Tibial nerve (tissue), 4 donors: ENCODE data around the gene TENM3. TPM values are rescaled to one million over a fixed set of nuclear protein-coding genes. Genes with fewer than 3 reads are reported as not detected.

ENCODE experiments used
- DNase-seq, 2 donors: peaks; one replicate each; pipeline ENCODE4 v3.0.0-alpha.2; 2019; ENCODE audit warnings: low spot score in 2 of 2
- H3K27ac ChIP-seq, 4 donors: fragments of 200-600 bp; sonication (generic) in 3 of 4; one replicate each; pipeline ENCODE4 v1.5.1; 2017 to 2019; ENCODE audit warnings: mild to moderate bottlenecking in 1 of 4
- H3K27me3 ChIP-seq, 2 donors: fragments of 200-600 bp; sonication (generic) in 1 of 2; one replicate each; pipeline versions ENCODE4 v1.5.1 to v1.6.0; 2017 to 2019
- H3K36me3 ChIP-seq, 3 donors: fragments of 200-600 bp; sonication (generic); one replicate each; pipeline ENCODE4 v1.5.1; 2018 to 2019
- H3K4me1 ChIP-seq, 4 donors: fragments of 200-600 bp; sonication (generic) in 3 of 4; one replicate each; pipeline ENCODE4 v1.5.1; 2017 to 2019
- H3K4me3 ChIP-seq, 4 donors: fragments of 200-600 bp; sonication (generic) in 3 of 4; one replicate each; pipeline ENCODE4 v1.5.1; 2017 to 2019; ENCODE audit warnings: mild to moderate bottlenecking in 1 of 4, moderate library complexity in 1 of 4
- H3K9me3 ChIP-seq, 4 donors: fragments of 200-600 bp; sonication (generic) in 3 of 4; one replicate each; pipeline ENCODE4 v1.5.1; 2017 to 2019
- EP300 ChIP-seq, 2 donors: sonication (generic); formaldehyde crosslinking; IDR thresholded peaks; one replicate each; pipeline ENCODE4 v1.6.1; 2017; ENCODE audit warnings: antibody characterized with exemption in 2 of 2, mild to moderate bottlenecking in 1 of 2
- POLR2A ChIP-seq, 2 donors: fragments of 450-650 bp; IDR thresholded peaks; one replicate each; pipeline ENCODE4 v1.6.1; 2017; ENCODE audit warnings: antibody characterized with exemption in 2 of 2, mild to moderate bottlenecking in 2 of 2, moderate library complexity in 2 of 2
- WGBS, 2 donors: methylation state at CpG; one replicate each; pipeline ENCODE4 v1.1.5; 2018; 5-methylcytosine and 5-hydroxymethylcytosine counted together
- total RNA-seq, 4 donors: library from RNA; depleted of rRNA; stranded (reverse); fragments of >200 nt; gene quantifications; one replicate each; pipeline ENCODE4 v1.1.0, GENCODE V29; 2016
- TF ChIP-seq, protein P1 (sequence below), 5 experiments: fragments of 200-600 bp in 3 of 5; fragments of 450-650 bp in 2 of 5; sonication (generic) in 3 of 5; IDR thresholded peaks; one replicate each; pipeline ENCODE4 v1.5.1; 2016 to 2019; ENCODE audit warnings: antibody characterized with exemption in 5 of 5, mild to moderate bottlenecking in 3 of 5, moderate library complexity in 2 of 5

The TENM3 gene
- total RNA-seq, 4 donors from 2014 or later, result 19.0 to 60.5 (median 29.4) TPM

DNA sequence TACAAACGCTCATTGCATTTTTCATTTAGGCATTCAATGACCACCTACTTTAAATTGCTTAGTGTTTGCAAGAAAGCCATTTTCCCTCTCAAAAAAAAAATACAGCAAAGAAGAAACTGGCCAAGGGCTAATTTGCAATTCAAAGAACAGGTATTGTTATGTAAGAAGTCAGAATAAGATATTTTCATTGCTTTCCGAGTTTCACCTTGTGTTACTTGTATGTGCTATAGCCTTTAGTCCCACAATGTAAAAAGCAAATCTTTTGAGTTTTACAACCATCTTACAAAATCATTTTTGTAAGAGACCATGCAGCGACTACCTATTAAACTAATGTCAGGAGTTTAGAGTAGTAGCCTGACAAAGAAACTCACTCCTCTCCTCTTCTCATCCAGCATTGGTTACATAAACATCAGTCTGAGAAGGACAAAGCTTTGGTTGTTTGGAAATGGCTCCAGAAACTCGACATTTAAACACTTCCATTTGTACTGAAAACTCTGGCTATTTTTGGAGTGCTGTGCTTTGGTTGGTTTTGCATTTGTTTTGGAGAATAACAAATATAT lies 15.3 kb downstream of the TENM3 start:
- no peaks in the 10 kb centered on the region for H3K36me3 ChIP-seq
- DNase-seq, result no peak
- no peak for TF ChIP-seq POLR2A (IDR thresholded peaks at IDR 0.05)
- no peak for TF ChIP-seq EP300 (IDR thresholded peaks at IDR 0.05)
- TF ChIP-seq, protein P1, sequence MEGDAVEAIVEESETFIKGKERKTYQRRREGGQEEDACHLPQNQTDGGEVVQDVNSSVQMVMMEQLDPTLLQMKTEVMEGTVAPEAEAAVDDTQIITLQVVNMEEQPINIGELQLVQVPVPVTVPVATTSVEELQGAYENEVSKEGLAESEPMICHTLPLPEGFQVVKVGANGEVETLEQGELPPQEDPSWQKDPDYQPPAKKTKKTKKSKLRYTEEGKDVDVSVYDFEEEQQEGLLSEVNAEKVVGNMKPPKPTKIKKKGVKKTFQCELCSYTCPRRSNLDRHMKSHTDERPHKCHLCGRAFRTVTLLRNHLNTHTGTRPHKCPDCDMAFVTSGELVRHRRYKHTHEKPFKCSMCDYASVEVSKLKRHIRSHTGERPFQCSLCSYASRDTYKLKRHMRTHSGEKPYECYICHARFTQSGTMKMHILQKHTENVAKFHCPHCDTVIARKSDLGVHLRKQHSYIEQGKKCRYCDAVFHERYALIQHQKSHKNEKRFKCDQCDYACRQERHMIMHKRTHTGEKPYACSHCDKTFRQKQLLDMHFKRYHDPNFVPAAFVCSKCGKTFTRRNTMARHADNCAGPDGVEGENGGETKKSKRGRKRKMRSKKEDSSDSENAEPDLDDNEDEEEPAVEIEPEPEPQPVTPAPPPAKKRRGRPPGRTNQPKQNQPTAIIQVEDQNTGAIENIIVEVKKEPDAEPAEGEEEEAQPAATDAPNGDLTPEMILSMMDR (IDR thresholded peaks at IDR 0.05), result no peak
- no peaks in the 10 kb centered on the region for H3K27me3 ChIP-seq
- H3K4me1 ChIP-seq, result peaks cover 0 to 10% (median 0%) of the 10 kb centered on the region in 4 donors
- 34 to 41% methylated on average over 4 of the region's 4 CpGs for WGBS, 2 donors
- H3K9me3 ChIP-seq, result no peaks in the 10 kb centered on the region
- H3K4me3 ChIP-seq, result no peak overlapping the region
- H3K27ac ChIP-seq, result no peak overlapping the region

DNA sequence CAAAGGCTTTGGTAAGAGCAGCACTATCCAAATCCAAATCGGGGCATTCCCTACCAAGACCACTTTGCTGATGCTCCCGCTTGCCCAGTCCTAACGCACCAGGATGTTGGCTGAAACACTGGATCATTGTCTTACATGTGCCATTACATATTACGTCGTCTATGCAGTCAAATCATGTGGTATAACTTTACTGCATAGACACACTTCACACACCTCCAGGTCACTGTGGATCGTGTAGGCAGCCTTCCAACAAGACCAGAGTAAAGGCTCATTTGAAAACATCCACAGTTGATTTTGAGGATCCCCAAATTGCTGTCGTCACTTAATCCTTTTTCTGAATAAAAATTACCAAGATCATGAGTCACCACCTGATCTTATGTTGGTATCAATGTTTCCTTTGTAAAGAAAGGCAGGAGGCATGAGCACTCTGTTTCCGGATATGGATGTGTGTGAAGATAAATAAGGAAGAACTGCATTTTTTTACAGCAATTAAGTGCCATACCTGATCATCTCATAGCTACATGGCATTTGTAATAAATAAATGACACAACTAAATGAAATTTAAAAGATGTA lies 18.5 kb downstream of the TENM3 start:
- Histone ChIP-seq H3K27ac (no peak overlapping the region), H3K9me3 (no peaks in the 10 kb centered on the region), H3K4me3 (no peak overlapping the region), H3K27me3 (no peaks in the 10 kb centered on the region), H3K36me3 (no peaks in the 10 kb centered on the region), H3K4me1 (peaks cover 0 to 10% (median 0%) of the 10 kb centered on the region in 4 donors)
- TF ChIP-seq POLR2A (IDR thresholded peaks at IDR 0.05) (no peak), EP300 (IDR thresholded peaks at IDR 0.05) (no peak)
- TF ChIP-seq, protein P1 (IDR thresholded peaks at IDR 0.05), result no peak
- 86% methylated on average over 8 of the region's 8 CpGs for WGBS, 2 donors
- no peak for DNase-seq

DNA sequence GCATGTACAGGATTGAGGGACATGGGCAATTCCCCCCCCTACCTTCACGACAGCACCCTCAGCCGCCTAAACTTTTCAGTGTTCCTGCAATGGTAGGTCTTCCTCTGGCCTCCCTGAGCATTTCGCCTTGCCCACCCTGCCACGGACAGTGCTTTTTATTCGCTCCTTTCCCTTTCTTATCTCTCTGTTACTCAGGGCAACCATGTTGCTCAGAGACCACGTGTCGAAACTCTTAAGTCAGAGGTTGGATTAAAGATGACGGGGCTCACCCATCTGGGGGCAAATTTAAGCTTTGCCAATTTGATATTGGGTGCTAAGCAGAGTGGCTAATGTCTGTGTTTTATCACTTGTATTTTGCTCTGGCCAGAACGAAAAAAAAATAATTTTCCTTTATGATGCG lies 20.4 kb downstream of the TENM3 start:
- no peak overlapping the region for H3K4me3 ChIP-seq
- no peak for DNase-seq
- no peaks in the 10 kb centered on the region for H3K36me3 ChIP-seq
- TF ChIP-seq, protein P1 (IDR thresholded peaks at IDR 0.05), result no peak
- TF ChIP-seq POLR2A (IDR thresholded peaks at IDR 0.05) (no peak), EP300 (IDR thresholded peaks at IDR 0.05) (no peak)
- no peaks in the 10 kb centered on the region for H3K9me3 ChIP-seq
- H3K27ac ChIP-seq, result no peak overlapping the region
- H3K27me3 ChIP-seq, result no peaks in the 10 kb centered on the region
- 94 to 95% methylated on average over 10 of the region's 10 CpGs for WGBS, 2 donors
- peaks cover 0 to 2% (median 0%) of the 10 kb centered on the region in 4 donors for H3K4me1 ChIP-seq

DNA sequence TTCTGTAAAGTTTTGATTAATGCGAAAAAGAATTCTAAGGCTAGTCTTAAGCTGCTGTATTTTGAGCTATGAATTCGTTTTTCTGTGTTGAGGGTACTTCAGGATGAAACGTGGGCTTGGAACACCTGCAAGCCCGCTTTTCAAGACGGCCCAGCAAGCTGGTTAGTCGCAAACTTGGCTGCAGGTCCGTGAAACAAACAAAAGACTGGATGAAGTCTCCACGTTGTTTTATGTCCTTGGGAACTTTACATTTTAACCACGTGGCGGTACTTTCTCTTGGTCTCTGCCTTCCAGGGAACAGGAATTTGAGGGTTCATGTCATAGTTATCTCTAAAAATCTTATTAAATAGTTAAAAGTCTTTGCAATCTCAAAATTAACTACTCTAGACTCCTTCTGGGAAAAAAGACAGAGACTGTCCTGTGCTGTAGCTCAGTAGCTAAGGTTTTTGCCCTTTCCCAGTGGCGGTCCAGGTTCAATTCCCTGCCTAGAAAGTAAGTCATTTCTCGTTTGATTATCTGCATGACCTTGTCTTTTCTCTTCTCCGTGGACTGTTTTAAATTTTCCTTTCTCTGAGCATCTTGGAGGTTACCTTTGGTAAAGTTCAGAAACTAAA lies 21.0 kb downstream of the TENM3 start:
- H3K9me3 ChIP-seq, result no peaks in the 10 kb centered on the region
- no peak for TF ChIP-seq POLR2A (IDR thresholded peaks at IDR 0.05)
- TF ChIP-seq EP300 (IDR thresholded peaks at IDR 0.05), result no peak
- TF ChIP-seq, protein P1 (IDR thresholded peaks at IDR 0.05), result no peak
- H3K27ac ChIP-seq, result no peak overlapping the region
- 79 to 82% methylated on average over 13 of the region's 13 CpGs for WGBS, 2 donors
- H3K36me3 ChIP-seq, result no peaks in the 10 kb centered on the region
- no peaks in the 10 kb centered on the region for H3K4me1 ChIP-seq
- no peaks in the 10 kb centered on the region for H3K27me3 ChIP-seq
- H3K4me3 ChIP-seq, result no peak overlapping the region
- no peak for DNase-seq

DNA sequence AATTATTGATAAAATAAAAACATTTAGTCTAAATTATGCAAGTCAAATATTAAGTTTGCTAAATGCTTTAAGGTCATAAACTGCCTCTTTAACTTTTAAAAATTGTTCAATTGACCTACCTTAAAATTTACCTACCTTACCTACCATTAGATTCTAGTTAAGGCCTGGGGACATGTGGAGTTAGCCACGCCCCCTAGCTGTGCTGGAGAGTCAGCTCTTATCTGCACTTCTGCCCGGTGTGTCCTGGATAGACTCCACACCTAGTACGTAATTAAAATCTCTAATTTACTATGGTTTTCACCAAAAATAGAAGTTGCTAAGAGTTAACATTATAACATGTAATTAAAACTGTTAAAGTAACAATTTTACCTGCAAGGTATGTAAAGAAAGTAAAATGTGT lies 22.7 kb downstream of the TENM3 start:
- H3K9me3 ChIP-seq, result no peaks in the 10 kb centered on the region
- WGBS, 2 donors, result 77 to 88% methylated on average over 3 of the region's 3 CpGs
- H3K27ac ChIP-seq, result no peak overlapping the region
- H3K4me1 ChIP-seq, result no peaks in the 10 kb centered on the region
- H3K36me3 ChIP-seq, result no peaks in the 10 kb centered on the region
- TF ChIP-seq, protein P1 (IDR thresholded peaks at IDR 0.05), result no peak
- no peak for TF ChIP-seq EP300 (IDR thresholded peaks at IDR 0.05)
- no peak for TF ChIP-seq POLR2A (IDR thresholded peaks at IDR 0.05)
- no peak overlapping the region for H3K4me3 ChIP-seq
- DNase-seq, result no peak
- no peaks in the 10 kb centered on the region for H3K27me3 ChIP-seq
